ENCODE results near the gene METTL1. TPM values are rescaled to one million over a fixed set of nuclear protein-coding genes. Genes with fewer than 3 reads are reported as not detected.

METTL1 gene
- total and polyA plus RNA-seq, 11 donors = 0.95 to 28.5 (median 7.9) TPM

DNA sequence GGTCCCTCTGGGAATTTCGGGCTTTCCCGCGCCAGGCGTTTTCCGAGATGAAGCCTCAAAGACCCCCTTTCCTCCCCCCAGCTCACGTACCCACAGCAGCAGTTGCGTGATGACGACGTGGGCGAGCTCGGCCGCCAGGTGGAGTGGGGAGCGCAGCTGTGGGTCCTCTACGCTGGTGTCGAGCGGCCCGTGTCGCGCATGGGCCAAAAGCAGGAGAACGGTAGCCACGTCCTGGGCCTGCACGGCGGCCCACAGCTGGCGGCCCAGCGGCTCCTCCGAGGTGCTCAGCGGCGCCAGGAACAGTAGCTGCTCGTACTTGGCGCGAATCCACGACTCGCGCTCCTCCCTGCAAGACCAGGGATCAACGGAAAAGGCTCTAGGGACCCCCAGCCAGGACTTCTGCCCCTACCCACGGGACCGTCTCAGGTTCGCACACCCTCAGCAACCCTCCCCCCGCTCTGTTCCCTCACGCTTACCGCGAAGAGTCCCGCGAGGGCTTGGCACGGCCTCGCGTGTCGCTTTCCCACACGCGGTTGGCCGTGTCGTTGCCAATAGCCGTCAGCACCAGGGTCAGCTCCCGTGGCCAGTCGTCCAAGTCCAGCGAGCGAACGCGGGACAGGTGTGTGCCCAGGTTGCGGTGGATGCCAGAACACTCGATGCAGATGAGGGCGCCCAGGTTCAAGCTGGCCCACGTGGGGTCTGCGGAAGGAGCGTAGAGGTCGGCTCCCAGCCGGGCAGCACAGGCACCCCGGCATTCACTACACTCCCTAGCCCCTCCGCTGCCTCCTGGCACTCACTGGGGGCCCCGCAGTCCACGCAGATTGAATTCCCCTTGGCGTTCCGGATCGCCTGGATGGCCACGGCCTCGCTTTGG is 44.8 kb downstream of the METTL1 start:
- ATAC-seq = peak; percentile 24 to 50 (median 40)
- WGBS, 4 donors = 24 to 25% (median 25%) methylated on average over 69 to 76 of the region's 76 CpGs
- intact Hi-C loops (cut with DNase I) = no loop called here
- H3K36me3 ChIP-seq = peaks cover 0 to 48% (median 0%) of the 10 kb centered on the region in 9 donors
- H3K9me3 ChIP-seq = no peaks in the 10 kb centered on the region
- DNase-seq = peak; percentile 51 to 81 (median 61)
- peaks cover 0 to 29% (median 9%) of the 10 kb centered on the region in 12 donors for H3K4me1 ChIP-seq
- peak overlapping the region; percentile 29 to 71 (median 62) for H3K4me3 ChIP-seq
- H3K27ac ChIP-seq = peak overlapping the region in 11 of 12 donors; percentile 7 to 76 (median 67)
- H3K27me3 ChIP-seq = peaks cover 0 to 20% (median 0%) of the 10 kb centered on the region in 9 donors
- TF ChIP-seq, protein P1, sequence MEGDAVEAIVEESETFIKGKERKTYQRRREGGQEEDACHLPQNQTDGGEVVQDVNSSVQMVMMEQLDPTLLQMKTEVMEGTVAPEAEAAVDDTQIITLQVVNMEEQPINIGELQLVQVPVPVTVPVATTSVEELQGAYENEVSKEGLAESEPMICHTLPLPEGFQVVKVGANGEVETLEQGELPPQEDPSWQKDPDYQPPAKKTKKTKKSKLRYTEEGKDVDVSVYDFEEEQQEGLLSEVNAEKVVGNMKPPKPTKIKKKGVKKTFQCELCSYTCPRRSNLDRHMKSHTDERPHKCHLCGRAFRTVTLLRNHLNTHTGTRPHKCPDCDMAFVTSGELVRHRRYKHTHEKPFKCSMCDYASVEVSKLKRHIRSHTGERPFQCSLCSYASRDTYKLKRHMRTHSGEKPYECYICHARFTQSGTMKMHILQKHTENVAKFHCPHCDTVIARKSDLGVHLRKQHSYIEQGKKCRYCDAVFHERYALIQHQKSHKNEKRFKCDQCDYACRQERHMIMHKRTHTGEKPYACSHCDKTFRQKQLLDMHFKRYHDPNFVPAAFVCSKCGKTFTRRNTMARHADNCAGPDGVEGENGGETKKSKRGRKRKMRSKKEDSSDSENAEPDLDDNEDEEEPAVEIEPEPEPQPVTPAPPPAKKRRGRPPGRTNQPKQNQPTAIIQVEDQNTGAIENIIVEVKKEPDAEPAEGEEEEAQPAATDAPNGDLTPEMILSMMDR (IDR thresholded peaks at IDR 0.05) = peak in 10 of 12 donors; percentile 8 to 56 (median 42)
- no peak for TF ChIP-seq POLR2A (IDR thresholded peaks at IDR 0.05)

DNA sequence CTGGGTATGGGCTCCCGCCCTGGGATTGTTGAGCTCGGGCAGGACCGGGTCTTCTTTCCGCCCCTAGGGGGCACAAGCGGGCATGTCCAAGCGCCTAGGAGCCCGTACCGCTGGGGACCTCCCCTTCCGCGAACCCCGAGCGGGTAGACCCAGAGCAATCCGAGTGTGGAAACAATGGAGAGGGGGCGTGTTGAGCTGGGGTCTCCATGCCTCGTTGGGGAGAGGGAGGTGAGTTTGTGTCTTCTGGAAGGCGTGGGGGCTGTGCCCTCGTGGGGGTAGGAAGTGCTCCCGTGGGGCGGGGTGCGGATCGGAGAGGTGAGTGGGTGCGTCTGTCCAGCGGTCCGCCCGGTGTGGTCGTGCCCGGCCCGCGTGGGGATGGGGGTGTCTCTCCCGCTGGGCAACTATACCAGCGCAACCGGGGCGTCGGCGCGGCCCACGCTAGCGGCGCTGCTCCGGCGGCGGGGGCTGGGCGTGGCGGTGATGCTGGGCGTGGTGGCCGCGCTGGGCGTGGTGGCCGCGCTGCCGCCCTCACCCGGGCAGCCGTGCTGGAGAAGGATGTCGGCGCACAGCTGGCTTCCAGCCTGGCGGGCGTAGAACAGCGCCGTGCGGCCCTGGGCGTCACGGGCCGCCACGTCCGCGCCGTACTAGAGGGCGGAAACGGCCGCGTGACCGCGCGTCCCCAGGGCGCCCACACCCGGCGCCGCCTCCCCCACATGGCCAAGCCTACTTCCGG is 45.6 kb downstream of the METTL1 start:
- WGBS, 4 donors = 5 to 27% (median 17%) methylated on average over 27 to 79 of the region's 79 CpGs
- no peaks in the 10 kb centered on the region for H3K9me3 ChIP-seq
- H3K27me3 ChIP-seq = peaks cover 0 to 20% (median 0%) of the 10 kb centered on the region in 9 donors
- TF ChIP-seq POLR2A (IDR thresholded peaks at IDR 0.05) = no peak
- TF ChIP-seq, protein P1 (IDR thresholded peaks at IDR 0.05) = peak; percentile 53 to 80 (median 66)
- peak overlapping the region; percentile 29 to 71 (median 62) for H3K4me3 ChIP-seq
- peak; percentile 48 to 82 (median 78) for ATAC-seq
- DNase-seq = peak; percentile 75 to 85 (median 80)
- peaks cover 0 to 29% (median 9%) of the 10 kb centered on the region in 12 donors for H3K4me1 ChIP-seq
- H3K27ac ChIP-seq = peak overlapping the region; percentile 7 to 76 (median 66)
- intact Hi-C loops (cut with DNase I) = no loop called here
- peaks cover 0 to 49% (median 6%) of the 10 kb centered on the region in 9 donors for H3K36me3 ChIP-seq

DNA sequence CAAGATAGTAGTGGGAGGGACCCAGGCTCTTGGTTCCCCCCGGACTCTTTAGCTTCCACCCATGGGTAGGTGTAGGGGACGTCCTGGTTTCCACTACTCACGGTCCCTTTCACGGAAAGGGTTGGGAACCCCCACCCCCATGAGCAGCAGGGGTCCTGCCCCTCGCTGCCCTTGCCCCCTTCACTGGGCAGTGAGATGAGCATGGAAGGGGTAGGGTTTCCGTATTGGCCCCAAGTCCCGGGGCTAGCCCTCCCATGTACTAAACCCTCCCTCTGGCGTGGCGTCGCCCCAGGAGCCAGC is 46.1 kb downstream of the METTL1 start:
- no peak for ATAC-seq

More for the DNA sequence above, 46.1 kb downstream of the METTL1 start:
- Histone ChIP-seq H3K36me3 (peaks cover 0 to 49% (median 12%) of the 10 kb centered on the region in 9 donors), H3K4me1 (peaks cover 0 to 29% (median 9%) of the 10 kb centered on the region in 12 donors), H3K4me3 (peak overlapping the region in 11 of 12 donors; percentile 29 to 71 (median 63)), H3K27me3 (peaks cover 0 to 20% (median 0%) of the 10 kb centered on the region in 9 donors), H3K9me3 (no peaks in the 10 kb centered on the region), H3K27ac (peak overlapping the region in 9 of 12 donors; percentile 60 to 76 (median 70))
- DNase-seq = no peak
- 11 to 26% (median 25%) methylated on average over 8 to 10 of the region's 10 CpGs for WGBS, 4 donors
- TF ChIP-seq, protein P1 (IDR thresholded peaks at IDR 0.05) = no peak
- no peak for TF ChIP-seq POLR2A (IDR thresholded peaks at IDR 0.05)
- intact Hi-C loops (cut with DNase I) = no loop called here

All from heart left ventricle (tissue), 16 donors.